Coronary artery (tissue), 2 donors: ENCODE data around the gene GRHL3.

ENCODE experiments used
- DNase-seq: peaks from one replicate; pipeline ENCODE4 v3.0.0-alpha.2; 2017; ENCODE audit warnings: low spot score
- H3K27ac ChIP-seq, 2 donors: fragments of 200-600 bp; sonication (generic); one replicate each; pipeline ENCODE4 v1.5.1; 2016 to 2019
- H3K4me3 ChIP-seq: fragments of 200-600 bp; sonication (generic); 2 replicates; pipeline ENCODE4 v1.5.1; 2016; ENCODE audit warnings: mild to moderate bottlenecking, moderate library complexity
- CTCF ChIP-seq: fragments of 200-600 bp; sonication (generic); IDR thresholded peaks from one replicate; pipeline ENCODE4 v1.5.1; 2019; ENCODE audit warnings: antibody characterized with exemption

GRHL3 gene

DNA sequence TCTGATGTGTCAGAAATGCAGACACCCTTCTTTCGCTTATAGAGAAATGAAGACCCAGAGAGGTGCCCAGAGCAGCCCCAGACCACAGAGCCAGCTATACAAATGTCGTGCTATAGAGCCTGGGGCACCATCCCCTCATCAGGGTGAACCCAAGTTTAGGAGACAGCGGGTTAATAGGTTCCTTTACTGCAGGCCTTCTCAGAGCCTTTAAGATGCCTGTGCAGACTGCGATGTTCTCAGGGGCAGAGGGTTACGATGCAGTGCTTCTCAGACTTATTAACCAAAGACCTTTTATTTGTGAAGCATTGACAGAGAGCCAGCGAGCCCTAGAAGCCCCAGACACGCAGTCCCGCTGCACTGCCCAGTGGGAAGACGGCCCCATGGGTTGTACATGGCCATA is 47.5 kb downstream of the GRHL3 start:
- no peak for TF ChIP-seq CTCF
- Histone ChIP-seq H3K27ac (no peak overlapping the region), H3K4me3 (no peak overlapping the region)
- no peak for DNase-seq

DNA sequence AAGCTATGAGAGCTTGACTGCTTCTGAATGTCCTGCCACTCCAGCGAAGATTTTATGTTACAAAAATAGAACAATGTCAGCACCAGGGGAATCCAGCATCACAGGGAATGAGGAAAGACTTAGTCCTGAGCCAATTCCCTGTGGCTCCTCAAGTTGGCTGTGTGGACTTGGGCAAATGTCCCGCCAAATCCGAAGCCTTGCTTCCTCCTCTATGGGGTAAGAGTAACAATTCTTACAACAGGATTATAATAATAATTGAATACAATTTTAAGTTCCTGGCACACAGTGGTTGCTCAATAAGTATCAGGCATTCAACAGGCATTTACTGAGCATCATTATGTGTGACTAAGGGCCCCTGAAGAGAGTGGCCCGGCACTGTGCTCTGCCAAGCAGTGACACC is 50.0 kb downstream of the GRHL3 start:
- no peak for TF ChIP-seq CTCF
- no peak for DNase-seq
- peak overlapping the region in 1 of 2 donors; percentile 45 for H3K27ac ChIP-seq
- H3K4me3 ChIP-seq = no peak overlapping the region

- no peak for TF ChIP-seq CTCF
- no peak overlapping the region for H3K4me3 ChIP-seq
- H3K27ac ChIP-seq = no peak overlapping the region
- DNase-seq = no peak
Observed at GRCh38 chr1:24369801-24370200, 50.6 kb downstream of the GRHL3 start.

- H3K27ac ChIP-seq = no peak overlapping the region
- DNase-seq = no peak
- TF ChIP-seq CTCF = no peak
- H3K4me3 ChIP-seq = no peak overlapping the region
Observed at GRCh38 chr1:24373044-24373443, 53.9 kb downstream of the GRHL3 start.

DNA sequence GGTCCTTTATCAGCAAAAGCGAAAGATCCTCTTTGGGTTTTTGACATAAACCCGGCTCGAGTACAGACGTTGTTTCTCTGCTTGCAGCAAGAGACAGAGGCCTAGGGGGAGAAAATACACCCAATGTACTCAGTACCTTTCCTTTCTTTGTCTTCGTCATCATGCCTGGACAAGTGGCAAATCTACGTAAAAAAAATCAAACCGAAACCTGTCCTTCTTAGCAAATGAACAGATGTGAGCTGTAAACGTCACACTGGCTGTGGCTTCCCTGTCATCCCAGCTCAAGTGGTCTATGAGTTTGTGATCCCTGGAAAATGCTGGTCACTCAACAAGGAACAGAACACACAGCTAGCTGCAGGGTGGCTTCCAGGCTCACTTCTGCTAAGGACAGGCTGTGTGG is 54.6 kb downstream of the GRHL3 start:
- no peak for DNase-seq
- no peak for TF ChIP-seq CTCF
- Histone ChIP-seq H3K27ac (no peak overlapping the region), H3K4me3 (no peak overlapping the region)

- DNase-seq = no peak
- Histone ChIP-seq H3K4me3 (no peak overlapping the region), H3K27ac (no peak overlapping the region)
- TF ChIP-seq CTCF = no peak
Observed at GRCh38 chr1:24374891-24375786, 56.0 kb downstream of the GRHL3 start.

GRCh38 chr1:24379733-24380315 is 60.7 kb downstream of the GRHL3 start:
- no peak for DNase-seq
- H3K4me3 ChIP-seq = no peak overlapping the region
- H3K27ac ChIP-seq = no peak overlapping the region
- no peak for TF ChIP-seq CTCF
